A549 (cell line): ENCODE measurements around the gene GDF7.

Source experiments
- CBX2 ChIP-seq: fragments of 200-600 bp; sonication (generic); IDR thresholded peaks from 2 replicates; pipeline ENCODE4 v1.6.1; 2016; ENCODE audit warnings: low read depth, mild to moderate bottlenecking, borderline replicate concordance
- CBX8 ChIP-seq: fragments of 200-600 bp; sonication (generic); IDR thresholded peaks from 2 replicates; pipeline ENCODE4 v1.6.1; 2016
- CTCF ChIP-seq: fragments of >200 bp; sonication (Bioruptor Twin); formaldehyde crosslinking; IDR thresholded peaks from 3 replicates; pipeline ENCODE4 v1.5.1; 2016
- EHMT2 ChIP-seq: fragments of 200-600 bp; sonication (generic); IDR thresholded peaks from 2 replicates; pipeline ENCODE4 v1.6.1; 2016; ENCODE audit warnings: antibody characterized with exemption, low read depth, mild to moderate bottlenecking, moderate library complexity
- EP300 ChIP-seq, 2 experiments: fragments of >200 bp; sonication (Bioruptor Twin); formaldehyde crosslinking; IDR thresholded peaks; 2 replicates in 1 of 2; 3 replicates in 1 of 2; pipeline ENCODE4 v1.6.1; 2016 to 2017
- JUN ChIP-seq, 2 experiments: fragments of >200 bp; sonication (Bioruptor Twin); formaldehyde crosslinking; IDR thresholded peaks; 2 replicates in 1 of 2; 3 replicates in 1 of 2; pipeline ENCODE4 v1.6.1; 2016 to 2017
- KDM5A ChIP-seq: fragments of 200-600 bp; sonication (generic); IDR thresholded peaks from 2 replicates; pipeline ENCODE4 v1.6.1; 2016; ENCODE audit warnings: antibody characterized with exemption, mild to moderate bottlenecking
- MAFK ChIP-seq: fragments of 450-650 bp; IDR thresholded peaks from 2 replicates; pipeline ENCODE4 v1.6.1; 2014; ENCODE audit not compliant: partially characterized antibody
- PBX3 ChIP-seq: IDR thresholded peaks from 2 replicates; pipeline ENCODE4 v1.6.1; 2012
- POLR2A ChIP-seq: IDR thresholded peaks from 2 replicates; pipeline ENCODE4 v1.6.1; 2012; ENCODE audit warnings: mild to moderate bottlenecking, low read length

- no peak for TF ChIP-seq CTCF
- no peak for TF ChIP-seq PBX3
- no peak for TF ChIP-seq POLR2A
- no peak for TF ChIP-seq CBX8
- TF ChIP-seq KDM5A: no peak
- no peak for TF ChIP-seq MAFK
- TF ChIP-seq EP300 (IDR thresholded peaks at IDR 0.05): no peak
- no peak for TF ChIP-seq CBX2
- TF ChIP-seq EHMT2: no peak
- TF ChIP-seq JUN (IDR thresholded peaks at IDR 0.05): no peak
Measured at GRCh38 chr2:20649976-20650375, 17.0 kb upstream of the GDF7 start.
